H9 (cell line): Measurements from ENCODE around the gene STK38L. TPM values are rescaled to one million over a fixed set of nuclear protein-coding genes. Genes with fewer than 3 reads are reported as not detected.

Experiments used
- DNase-seq: peaks from one replicate; pipeline ENCODE4 v3.0.0-alpha.2; 2017
- H2AFZ ChIP-seq: one replicate; pipeline ENCODE4 v1.6.1; 2013; ENCODE audit warnings: mild to moderate bottlenecking, low read length, control low read depth, moderate library complexity
- H2AK5ac ChIP-seq: 2 replicates; pipeline ENCODE4 v1.6.1; 2013; ENCODE audit warnings: low read length, control low read depth, mixed read lengths; ENCODE audit not compliant: insufficient read length
- H2BK120ac ChIP-seq: one replicate; pipeline ENCODE4 v1.6.1; 2013; ENCODE audit warnings: low read depth, mild to moderate bottlenecking, low read length, control low read depth, inconsistent platforms; ENCODE audit not compliant: poor library complexity, severe bottlenecking
- H2BK12ac ChIP-seq: 2 replicates; pipeline ENCODE4 v1.6.1; 2013; ENCODE audit warnings: low read length, control low read depth, mixed read lengths, low read depth; ENCODE audit not compliant: insufficient read length
- H2BK15ac ChIP-seq: 2 replicates; pipeline ENCODE4 v1.6.1; 2013; ENCODE audit warnings: low read depth, low read length, control low read depth
- H2BK20ac ChIP-seq: one replicate; pipeline ENCODE4 v1.6.1; 2013; ENCODE audit warnings: low read depth, mild to moderate bottlenecking, low read length, control low read depth, inconsistent platforms; ENCODE audit not compliant: poor library complexity, severe bottlenecking
- H2BK5ac ChIP-seq: 2 replicates; pipeline ENCODE4 v1.6.1; 2013; ENCODE audit warnings: low read length, control low read depth, mixed read lengths; ENCODE audit not compliant: insufficient read length
- H3K14ac ChIP-seq: 2 replicates; pipeline ENCODE4 v1.6.1; 2013; ENCODE audit warnings: low read length, control low read depth; ENCODE audit not compliant: insufficient read depth
- H3K18ac ChIP-seq: 2 replicates; pipeline ENCODE4 v1.6.1; 2013; ENCODE audit warnings: low read depth, mild to moderate bottlenecking, mixed read lengths, low read length, control low read depth; ENCODE audit not compliant: insufficient read length
- H3K23ac ChIP-seq: 2 replicates; pipeline ENCODE4 v1.6.1; 2013; ENCODE audit warnings: low read length, control low read depth, mixed read lengths, low read depth; ENCODE audit not compliant: insufficient read length
- H3K23me2 ChIP-seq: 2 replicates; pipeline ENCODE4 v1.6.1; 2013; ENCODE audit warnings: low read depth, mild to moderate bottlenecking, mixed read lengths, low read length, control low read depth; ENCODE audit not compliant: insufficient read length, poor library complexity, severe bottlenecking
- H3K27ac ChIP-seq: 2 replicates; pipeline ENCODE4 v1.5.1; 2013; ENCODE audit warnings: low read length, control low read depth, mixed read lengths, low read depth; ENCODE audit not compliant: insufficient read length
- H3K27me3 ChIP-seq: 2 replicates; pipeline ENCODE4 v1.6.1; 2013; ENCODE audit warnings: low read length, control low read depth, inconsistent platforms; ENCODE audit not compliant: insufficient read depth
- H3K4ac ChIP-seq: 2 replicates; pipeline ENCODE4 v1.6.1; 2013; ENCODE audit warnings: low read depth, mild to moderate bottlenecking, control low read depth, inconsistent platforms, low read length, moderate library complexity
- H3K4me1 ChIP-seq: 2 replicates; pipeline ENCODE4 v1.6.1; 2013; ENCODE audit warnings: low read length, control low read depth, inconsistent platforms; ENCODE audit not compliant: insufficient read depth
- H3K4me2 ChIP-seq: 2 replicates; pipeline ENCODE4 v1.6.1; 2013; ENCODE audit warnings: low read length, control low read depth, mixed read lengths; ENCODE audit not compliant: insufficient read length, insufficient read depth
- H3K56ac ChIP-seq: 2 replicates; pipeline ENCODE4 v1.6.1; 2013; ENCODE audit warnings: low read depth, mild to moderate bottlenecking, mixed read lengths, low read length, control low read depth; ENCODE audit not compliant: insufficient read length
- H3K79me1 ChIP-seq: 2 replicates; pipeline ENCODE4 v1.6.1; 2013; ENCODE audit warnings: low read depth, mild to moderate bottlenecking, moderate library complexity, low read length, control low read depth, inconsistent platforms; ENCODE audit not compliant: insufficient read depth, poor library complexity, severe bottlenecking
- H3K79me2 ChIP-seq: 2 replicates; pipeline ENCODE4 v1.6.1; 2013; ENCODE audit warnings: low read length, control low read depth, inconsistent platforms; ENCODE audit not compliant: insufficient read depth
- H3K9ac ChIP-seq: 2 replicates; pipeline ENCODE4 v1.6.1; 2013; ENCODE audit warnings: low read length, control low read depth, mixed read lengths; ENCODE audit not compliant: insufficient read length; ENCODE audit errors: extremely low read depth
- H3K9me3 ChIP-seq: one replicate; pipeline ENCODE4 v1.6.1; 2013; ENCODE audit warnings: low read depth, low read length, inconsistent platforms; ENCODE audit not compliant: control insufficient read depth
- H3T11ph ChIP-seq: one replicate; pipeline ENCODE4 v1.6.1; 2013; ENCODE audit warnings: mild to moderate bottlenecking, low read length, control low read depth, inconsistent platforms
- H4K20me1 ChIP-seq: one replicate; pipeline ENCODE4 v1.6.1; 2013; ENCODE audit not compliant: control insufficient read depth, insufficient read length, insufficient read depth
- H4K5ac ChIP-seq: 2 replicates; pipeline ENCODE4 v1.6.1; 2013; ENCODE audit warnings: low read depth, mild to moderate bottlenecking, mixed read lengths, low read length, control low read depth; ENCODE audit not compliant: insufficient read length
- H4K8ac ChIP-seq: replicated peaks from 2 replicates; pipeline ENCODE4 v1.6.1; 2013; ENCODE audit warnings: low read length, control low read depth, mixed read lengths, low read depth; ENCODE audit not compliant: insufficient read length
- H4K91ac ChIP-seq: 2 replicates; pipeline ENCODE4 v1.6.1; 2013; ENCODE audit warnings: low read depth, mild to moderate bottlenecking, moderate library complexity, mixed read lengths, low read length, control low read depth; ENCODE audit not compliant: insufficient read length
- H3K27ac Mint-ChIP-seq, 3 experiments: 2 replicates in 2 of 3; 3 replicates in 1 of 3; pipeline ENCODE4 v1.8.0; 2020 to 2021; ENCODE audit warnings: mixed read lengths in 3 of 3, mild to moderate bottlenecking in 1 of 3, moderate library complexity in 1 of 3
- H3K27me3 Mint-ChIP-seq: 2 replicates; pipeline ENCODE4 v1.8.0; 2021; ENCODE audit warnings: low read depth, mild to moderate bottlenecking, moderate library complexity, mixed read lengths
- H3K36me3 Mint-ChIP-seq, 3 experiments: 2 replicates in 2 of 3; 3 replicates in 1 of 3; pipeline ENCODE4 v1.8.0; 2020 to 2021; ENCODE audit warnings: low read depth in 3 of 3, mixed read lengths in 3 of 3; ENCODE audit not compliant: insufficient read depth in 1 of 3
- H3K4me1 Mint-ChIP-seq, 2 experiments: 2 replicates each; pipeline ENCODE4 v1.8.0; 2020; ENCODE audit warnings: mixed read lengths in 2 of 2
- H3K4me3 Mint-ChIP-seq, 2 experiments: 2 replicates in 1 of 2; 3 replicates in 1 of 2; pipeline ENCODE4 v1.8.0; 2020 to 2021; ENCODE audit warnings: mild to moderate bottlenecking in 2 of 2, mixed read lengths in 2 of 2, moderate library complexity in 1 of 2
- H3K9me3 Mint-ChIP-seq, 2 experiments: 2 replicates in 1 of 2; 3 replicates in 1 of 2; pipeline ENCODE4 v1.8.0; 2020; ENCODE audit warnings: mild to moderate bottlenecking in 2 of 2, mixed read lengths in 2 of 2, moderate library complexity in 1 of 2
- CTCF ChIP-seq: fragments of 200-600 bp; sonication (generic); conservative IDR thresholded peaks from 3 replicates; pipeline ENCODE4 v1.8.0; 2021; ENCODE audit warnings: antibody characterized with exemption, mild to moderate bottlenecking
- WGBS: extraction: QIAGEN DNeasy Blood & Tissue Kit; methylation state at CpG from one replicate; pipeline ENCODE4 v1.1.7; 2013; ENCODE audit warnings: missing lambda C conversion rate, low lambda C conversion rate, mixed read lengths; ENCODE audit not compliant: insufficient read length; ENCODE audit errors: extremely low coverage; 5-methylcytosine and 5-hydroxymethylcytosine counted together
- total RNA-seq: library from RNA; stranded (reverse); gene quantifications from 2 replicates; pipeline ENCODE4 v1.2.1, GENCODE V29; 2021

Gene STK38L
- total RNA-seq, 1 experiment from 2014 or later = 44.9 TPM

DNA sequence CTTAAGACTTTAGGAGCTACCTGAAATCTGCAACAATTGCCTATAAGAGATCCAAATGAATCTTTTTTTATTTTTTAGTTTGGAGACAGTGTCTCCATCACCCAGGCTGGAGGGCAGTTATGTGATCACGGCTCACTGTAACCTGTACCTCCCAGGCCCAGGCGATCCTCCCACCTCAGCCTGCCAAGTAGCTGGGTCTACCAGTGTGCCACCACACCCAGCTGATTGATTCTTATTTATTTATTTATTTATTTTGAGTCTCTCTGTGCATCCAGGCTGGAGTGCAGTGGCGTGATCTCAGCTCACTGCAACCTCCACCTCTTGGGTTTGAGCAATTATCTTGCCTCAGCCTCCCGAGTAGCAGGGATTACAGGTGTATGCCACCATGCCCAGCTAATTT, 26.1 kb downstream of the STK38L start:
- no peaks in the 10 kb centered on the region for H3K23me2 ChIP-seq
- H3K23ac ChIP-seq = no peak overlapping the region
- no peak for DNase-seq
- peaks cover 2% of the 10 kb centered on the region for H3K79me1 ChIP-seq
- no peak overlapping the region for H4K91ac ChIP-seq
- H3K4me1 ChIP-seq = peaks cover 4% of the 10 kb centered on the region; the same call in 1 of the 2 replicates
- peaks cover 12 to 18% (median 16%) of the 10 kb centered on the region in 3 experiments for H3K36me3 Mint-ChIP-seq
- no peak overlapping the region for H3K4me3 Mint-ChIP-seq
- no peak overlapping the region for H3K56ac ChIP-seq
- H3K4ac ChIP-seq = no peak overlapping the region
- H3K18ac ChIP-seq = no peak overlapping the region
- no peak overlapping the region for H2BK120ac ChIP-seq
- no peak overlapping the region for H2BK15ac ChIP-seq
- no peak overlapping the region for H4K5ac ChIP-seq
- H2BK12ac ChIP-seq = no peak overlapping the region
- peaks cover 9 to 20% of the 10 kb centered on the region in 2 experiments; a peak in 3 of 4 replicates for H3K4me1 Mint-ChIP-seq
- peaks cover 1% of the 10 kb centered on the region; the same call in 1 of the 2 replicates for H3K79me2 ChIP-seq
- no peak for TF ChIP-seq CTCF
- H3K27me3 ChIP-seq = no peaks in the 10 kb centered on the region
- H3K9me3 ChIP-seq = no peaks in the 10 kb centered on the region
- no peaks in the 10 kb centered on the region for H4K20me1 ChIP-seq
- H3K4me2 ChIP-seq = no peak overlapping the region
- peaks cover 4 to 10% of the 10 kb centered on the region in 2 experiments; a peak in 4 of 5 replicates for H3K9me3 Mint-ChIP-seq
- no peak overlapping the region for H3K27ac ChIP-seq
- WGBS = no CpG with 5 or more reads among the region's 4 CpGs
- no peak overlapping the region for H2BK20ac ChIP-seq
- H3K14ac ChIP-seq = no peak overlapping the region
- H2BK5ac ChIP-seq = no peak overlapping the region
- no peak overlapping the region for H3K9ac ChIP-seq
- H4K8ac ChIP-seq = no peak overlapping the region
- H3K27me3 Mint-ChIP-seq = no peaks in the 10 kb centered on the region
- H2AFZ ChIP-seq = no peak overlapping the region
- no peak overlapping the region for H3K27ac Mint-ChIP-seq
- no peak overlapping the region for H3T11ph ChIP-seq
- H2AK5ac ChIP-seq = no peak overlapping the region
